Measurements from ENCODE around the gene GXYLT2. TPM values are rescaled to one million over a fixed set of nuclear protein-coding genes. Genes with fewer than 3 reads are reported as not detected.

The GXYLT2 gene
- total RNA-seq, 3 donors from 2014 or later = 5.6 to 15.4 (median 7.4) TPM

- no peaks in the 10 kb centered on the region for H3K27me3 ChIP-seq
- H3K9me3 ChIP-seq = no peaks in the 10 kb centered on the region
- no peak for TF ChIP-seq POLR2AphosphoS5 (IDR thresholded peaks at IDR 0.05)
- TF ChIP-seq POLR2A (IDR thresholded peaks at IDR 0.05) = no peak
- TF ChIP-seq CTCF (IDR thresholded peaks at IDR 0.05) = no peak
- intact Hi-C loops (cut with DNase I; ENCODE audit: low total_unique reads) = loop anchor here (5.0 kb wide), 1 partner anchor 1370 kb away; no protein-coding TSS in a partner anchor
- H3K27ac ChIP-seq = peak overlapping the region; percentile 70 to 85
- peak overlapping the region; percentile 77 to 90 (median 90) for H3K4me3 ChIP-seq
- peaks cover 0 to 4% of the 10 kb centered on the region in 2 donors for H3K4me1 ChIP-seq
- no peaks in the 10 kb centered on the region for H3K36me3 ChIP-seq
- DNase-seq (ENCODE audit: low spot score in 2 of 2) = no peak
Observed at GRCh38 chr3:72847282-72847681, 40.6 kb upstream of the GXYLT2 start.

- peak within 1 kb of the TSS; percentile 70 to 85 for H3K27ac ChIP-seq
- peak; percentile 90 to 95 for DNase-seq (ENCODE audit: low spot score in 2 of 2)
- peak within 1 kb of the TSS; percentile 77 to 90 (median 90) for H3K4me3 ChIP-seq
- peaks cover 0 to 4% of the 10 kb centered on the region in 2 donors for H3K4me1 ChIP-seq
- TF ChIP-seq POLR2AphosphoS5 (IDR thresholded peaks at IDR 0.05) = peak; percentile 58 to 73 (median 63)
- TF ChIP-seq CTCF (IDR thresholded peaks at IDR 0.05) = no peak
- no peaks in the 10 kb centered on the region for H3K36me3 ChIP-seq
- H3K27me3 ChIP-seq = no peaks in the 10 kb centered on the region
- H3K9me3 ChIP-seq = no peaks in the 10 kb centered on the region
- intact Hi-C loops (cut with DNase I; ENCODE audit: low total_unique reads) = loop anchor here (5.0 kb wide), 1 partner anchor 1371 kb away; no protein-coding TSS in a partner anchor
Observed at GRCh38 chr3:72847751-72848702, 39.8 kb upstream of the GXYLT2 start, which contains the start of gene SHQ1. Gene SHQ1 (minus strand): TSS chr3:72848445. CDS start chr3:72848340, 105 bp downstream.

- no peaks in the 10 kb centered on the region for H3K27me3 ChIP-seq
- H3K4me1 ChIP-seq = peaks cover 0 to 4% of the 10 kb centered on the region in 2 donors
- intact Hi-C loops (cut with DNase I; ENCODE audit: low total_unique reads) = loop anchor here (5.0 kb wide), 1 partner anchor 1371 kb away; no protein-coding TSS in a partner anchor
- peak overlapping the region; percentile 77 to 90 (median 90) for H3K4me3 ChIP-seq
- H3K36me3 ChIP-seq = no peaks in the 10 kb centered on the region
- H3K9me3 ChIP-seq = no peaks in the 10 kb centered on the region
- TF ChIP-seq CTCF (IDR thresholded peaks at IDR 0.05) (no peak), POLR2A (IDR thresholded peaks at IDR 0.05) (no peak), POLR2AphosphoS5 (IDR thresholded peaks at IDR 0.05) (no peak)
- no peak overlapping the region for H3K27ac ChIP-seq
- DNase-seq (ENCODE audit: low spot score in 2 of 2) = no peak
Observed at GRCh38 chr3:72848703-72849081, 39.2 kb upstream of the GXYLT2 start.

- H3K36me3 ChIP-seq = no peaks in the 10 kb centered on the region
- no peak overlapping the region for H3K4me3 ChIP-seq
- no peaks in the 10 kb centered on the region for H3K27me3 ChIP-seq
- no peak overlapping the region for H3K27ac ChIP-seq
- no peaks in the 10 kb centered on the region for H3K4me1 ChIP-seq
- no peak for TF ChIP-seq CTCF (IDR thresholded peaks at IDR 0.05)
- TF ChIP-seq POLR2A (IDR thresholded peaks at IDR 0.05) = no peak
- TF ChIP-seq POLR2AphosphoS5 (IDR thresholded peaks at IDR 0.05) = no peak
- H3K9me3 ChIP-seq = no peaks in the 10 kb centered on the region
- no peak for DNase-seq (ENCODE audit: low spot score in 2 of 2)
- intact Hi-C loops (cut with DNase I; ENCODE audit: low total_unique reads) = no loop called here
Observed at GRCh38 chr3:72855001-72855400, 32.8 kb upstream of the GXYLT2 start.

GRCh38 chr3:72860053-72860452 is 27.8 kb upstream of the GXYLT2 start:
- no peak for DNase-seq (ENCODE audit: low spot score in 2 of 2)
- H3K27ac ChIP-seq = no peak overlapping the region
- H3K4me1 ChIP-seq = no peaks in the 10 kb centered on the region
- H3K9me3 ChIP-seq = no peaks in the 10 kb centered on the region
- no peak overlapping the region for H3K4me3 ChIP-seq
- intact Hi-C loops (cut with DNase I; ENCODE audit: low total_unique reads) = no loop called here
- no peaks in the 10 kb centered on the region for H3K36me3 ChIP-seq
- TF ChIP-seq CTCF (IDR thresholded peaks at IDR 0.05) = no peak
- no peak for TF ChIP-seq POLR2AphosphoS5 (IDR thresholded peaks at IDR 0.05)
- TF ChIP-seq POLR2A (IDR thresholded peaks at IDR 0.05) = no peak
- no peaks in the 10 kb centered on the region for H3K27me3 ChIP-seq
